Osteocyte (in vitro differentiated cells): ENCODE data around the gene HEPACAM2. TPM values are rescaled to one million over a fixed set of nuclear protein-coding genes. Genes with fewer than 3 reads are reported as not detected.

Experiments
- DNase-seq: peaks from one replicate; pipeline ENCODE4 v3.0.0; 2021; ENCODE audit warnings: mixed read lengths; ENCODE audit not compliant: unreplicated experiment; ENCODE audit errors: extremely low spot score
- H3K27ac Mint-ChIP-seq: one replicate; pipeline ENCODE4 v1.8.0; 2021; ENCODE audit warnings: mild to moderate bottlenecking, mixed read lengths; ENCODE audit not compliant: unreplicated experiment
- H3K27me3 Mint-ChIP-seq: one replicate; pipeline ENCODE4 v1.8.0; 2021; ENCODE audit warnings: mixed read lengths; ENCODE audit not compliant: unreplicated experiment
- H3K36me3 Mint-ChIP-seq: one replicate; pipeline ENCODE4 v1.8.0; 2021; ENCODE audit warnings: mixed read lengths; ENCODE audit not compliant: unreplicated experiment
- H3K4me1 Mint-ChIP-seq: one replicate; pipeline ENCODE4 v1.8.0; 2021; ENCODE audit warnings: mixed read lengths; ENCODE audit not compliant: unreplicated experiment
- H3K4me3 Mint-ChIP-seq: one replicate; pipeline ENCODE4 v1.8.0; 2021; ENCODE audit warnings: mild to moderate bottlenecking, moderate library complexity, mixed read lengths; ENCODE audit not compliant: unreplicated experiment
- H3K9me3 Mint-ChIP-seq: one replicate; pipeline ENCODE4 v1.8.0; 2021; ENCODE audit warnings: mixed read lengths; ENCODE audit not compliant: unreplicated experiment
- CTCF ChIP-seq: fragments of 200-600 bp; sonication (generic); IDR thresholded peaks from 2 replicates; pipeline ENCODE4 v1.5.0; 2021; ENCODE audit warnings: antibody characterized with exemption, mild to moderate bottlenecking, moderate library complexity
- total RNA-seq: library from RNA; stranded (reverse); gene quantifications from 2 replicates; pipeline ENCODE4 v1.2.1, GENCODE V29; 2021

HEPACAM2 gene
- total RNA-seq, 1 donor from 2014 or later, result not detected

- Mint-ChIP-seq H3K27ac (no peak overlapping the region), H3K9me3 (no peaks in the 10 kb centered on the region), H3K27me3 (peaks cover 56% of the 10 kb centered on the region), H3K4me3 (no peak overlapping the region), H3K4me1 (no peaks in the 10 kb centered on the region), H3K36me3 (no peaks in the 10 kb centered on the region)
- TF ChIP-seq CTCF, result no peak
- no peak for DNase-seq
These were observed 6.4 kb downstream of the HEPACAM2 start for GRCh38 chr7:93219868-93220267.

- no peak for DNase-seq
- Mint-ChIP-seq H3K36me3 (no peaks in the 10 kb centered on the region), H3K4me3 (no peak overlapping the region), H3K27me3 (peaks cover 57% of the 10 kb centered on the region), H3K27ac (no peak overlapping the region), H3K9me3 (no peaks in the 10 kb centered on the region), H3K4me1 (no peaks in the 10 kb centered on the region)
- no peak for TF ChIP-seq CTCF
These were observed 7.1 kb downstream of the HEPACAM2 start for GRCh38 chr7:93218997-93219827.

- no peak for DNase-seq
- H3K36me3 Mint-ChIP-seq, result no peaks in the 10 kb centered on the region
- H3K27me3 Mint-ChIP-seq, result peaks cover 82% of the 10 kb centered on the region
- no peaks in the 10 kb centered on the region for H3K9me3 Mint-ChIP-seq
- H3K27ac Mint-ChIP-seq, result no peak overlapping the region
- H3K4me3 Mint-ChIP-seq, result no peak overlapping the region
- H3K4me1 Mint-ChIP-seq, result peaks cover 9% of the 10 kb centered on the region
- no peak for TF ChIP-seq CTCF
These were observed 13.4 kb downstream of the HEPACAM2 start for GRCh38 chr7:93212881-93213280.

- no peak for TF ChIP-seq CTCF
- no peaks in the 10 kb centered on the region for H3K9me3 Mint-ChIP-seq
- H3K4me3 Mint-ChIP-seq, result no peak overlapping the region
- no peak overlapping the region for H3K27ac Mint-ChIP-seq
- DNase-seq, result no peak
- no peaks in the 10 kb centered on the region for H3K36me3 Mint-ChIP-seq
- peaks cover 83% of the 10 kb centered on the region for H3K27me3 Mint-ChIP-seq
- peaks cover 9% of the 10 kb centered on the region for H3K4me1 Mint-ChIP-seq
These were observed 14.9 kb downstream of the HEPACAM2 start for GRCh38 chr7:93211228-93211818.

GRCh38 chr7:93205046-93205445 lies 21.2 kb downstream of the HEPACAM2 start:
- no peaks in the 10 kb centered on the region for H3K9me3 Mint-ChIP-seq
- H3K27ac Mint-ChIP-seq, result no peak overlapping the region
- H3K4me3 Mint-ChIP-seq, result no peak overlapping the region
- no peaks in the 10 kb centered on the region for H3K36me3 Mint-ChIP-seq
- peaks cover 8% of the 10 kb centered on the region for H3K4me1 Mint-ChIP-seq
- no peak for DNase-seq
- H3K27me3 Mint-ChIP-seq, result peaks cover 79% of the 10 kb centered on the region
- TF ChIP-seq CTCF, result no peak
